Adrenal gland (tissue), 5 donors: Measurements from ENCODE around the gene PKD1.

ENCODE experiments used
- POLR2A ChIP-seq, 2 donors: fragments of 450-650 bp; IDR thresholded peaks; one replicate each; pipeline ENCODE4 v1.6.1; 2017; ENCODE audit warnings: antibody characterized with exemption in 2 of 2, mild to moderate bottlenecking in 2 of 2, moderate library complexity in 1 of 2
- TF ChIP-seq, protein P1 (sequence below), 6 experiments: fragments of 450-650 bp in 4 of 6; fragments of 200-600 bp in 2 of 6; sonication (generic) in 1 of 6; IDR thresholded peaks; 1 replicate in 5 of 6; 2 replicates in 1 of 6; pipeline versions ENCODE4 v1.5.1 to v1.8.0; 2016 to 2021; ENCODE audit warnings: antibody characterized with exemption in 6 of 6, mild to moderate bottlenecking in 2 of 6, moderate library complexity in 1 of 6
- donor health status: DM: no; HTN: no; CAD: no.

GRCh38 chr16:2079311-2079800, 56.3 kb downstream of the PKD1 start:
- TF ChIP-seq, protein P1, sequence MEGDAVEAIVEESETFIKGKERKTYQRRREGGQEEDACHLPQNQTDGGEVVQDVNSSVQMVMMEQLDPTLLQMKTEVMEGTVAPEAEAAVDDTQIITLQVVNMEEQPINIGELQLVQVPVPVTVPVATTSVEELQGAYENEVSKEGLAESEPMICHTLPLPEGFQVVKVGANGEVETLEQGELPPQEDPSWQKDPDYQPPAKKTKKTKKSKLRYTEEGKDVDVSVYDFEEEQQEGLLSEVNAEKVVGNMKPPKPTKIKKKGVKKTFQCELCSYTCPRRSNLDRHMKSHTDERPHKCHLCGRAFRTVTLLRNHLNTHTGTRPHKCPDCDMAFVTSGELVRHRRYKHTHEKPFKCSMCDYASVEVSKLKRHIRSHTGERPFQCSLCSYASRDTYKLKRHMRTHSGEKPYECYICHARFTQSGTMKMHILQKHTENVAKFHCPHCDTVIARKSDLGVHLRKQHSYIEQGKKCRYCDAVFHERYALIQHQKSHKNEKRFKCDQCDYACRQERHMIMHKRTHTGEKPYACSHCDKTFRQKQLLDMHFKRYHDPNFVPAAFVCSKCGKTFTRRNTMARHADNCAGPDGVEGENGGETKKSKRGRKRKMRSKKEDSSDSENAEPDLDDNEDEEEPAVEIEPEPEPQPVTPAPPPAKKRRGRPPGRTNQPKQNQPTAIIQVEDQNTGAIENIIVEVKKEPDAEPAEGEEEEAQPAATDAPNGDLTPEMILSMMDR (IDR thresholded peaks at IDR 0.05), result no peak
- TF ChIP-seq POLR2A (IDR thresholded peaks at IDR 0.05), result no peak
